ENCODE results near the gene NARS2.
A peak's percentile ranks its signal among the peaks of the same experiment; 100 is the strongest.
"Not testable (repeated sequence)": the region's sequence is repeated elsewhere in the genome, so short reads cannot be mapped to it uniquely, and the experiment has no call there.

The NARS2 gene

GRCh38 chr11:78573271-78573670, 1.4 kb downstream of the NARS2 start:
- TF ChIP-seq, protein P1, sequence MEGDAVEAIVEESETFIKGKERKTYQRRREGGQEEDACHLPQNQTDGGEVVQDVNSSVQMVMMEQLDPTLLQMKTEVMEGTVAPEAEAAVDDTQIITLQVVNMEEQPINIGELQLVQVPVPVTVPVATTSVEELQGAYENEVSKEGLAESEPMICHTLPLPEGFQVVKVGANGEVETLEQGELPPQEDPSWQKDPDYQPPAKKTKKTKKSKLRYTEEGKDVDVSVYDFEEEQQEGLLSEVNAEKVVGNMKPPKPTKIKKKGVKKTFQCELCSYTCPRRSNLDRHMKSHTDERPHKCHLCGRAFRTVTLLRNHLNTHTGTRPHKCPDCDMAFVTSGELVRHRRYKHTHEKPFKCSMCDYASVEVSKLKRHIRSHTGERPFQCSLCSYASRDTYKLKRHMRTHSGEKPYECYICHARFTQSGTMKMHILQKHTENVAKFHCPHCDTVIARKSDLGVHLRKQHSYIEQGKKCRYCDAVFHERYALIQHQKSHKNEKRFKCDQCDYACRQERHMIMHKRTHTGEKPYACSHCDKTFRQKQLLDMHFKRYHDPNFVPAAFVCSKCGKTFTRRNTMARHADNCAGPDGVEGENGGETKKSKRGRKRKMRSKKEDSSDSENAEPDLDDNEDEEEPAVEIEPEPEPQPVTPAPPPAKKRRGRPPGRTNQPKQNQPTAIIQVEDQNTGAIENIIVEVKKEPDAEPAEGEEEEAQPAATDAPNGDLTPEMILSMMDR (IDR thresholded peaks at IDR 0.05), result no peak
- Histone ChIP-seq H3K9me3 (no peaks in the 10 kb centered on the region), H3K36me3 (no peaks in the 10 kb centered on the region), H3K27me3 (peaks cover 5% of the 10 kb centered on the region), H3K4me3 (ENCODE audit: low read depth in 1 of 2, low read length in 1 of 2) (peak overlapping the region in 1 of 2 experiments; percentile 95), H3K4me1 (ENCODE audit: control insufficient read depth in 1 of 2, insufficient read depth in 1 of 2, low read depth in 1 of 2, low read length in 1 of 2) (peaks cover 36 to 40% of the 10 kb centered on the region in 2 experiments), H3K27ac (no peak overlapping the region)

GRCh38 chr11:78572394-78572793, 2.3 kb downstream of the NARS2 start:
- no peak overlapping the region for H3K27ac ChIP-seq
- H3K27me3 ChIP-seq, result peaks cover 5% of the 10 kb centered on the region
- no peak overlapping the region for H3K4me3 ChIP-seq (ENCODE audit: low read depth in 1 of 2, low read length in 1 of 2)
- H3K36me3 ChIP-seq, result no peaks in the 10 kb centered on the region
- TF ChIP-seq, protein P1 (IDR thresholded peaks at IDR 0.05), result no peak
- no peaks in the 10 kb centered on the region for H3K9me3 ChIP-seq
- H3K4me1 ChIP-seq (ENCODE audit: control insufficient read depth in 1 of 2, insufficient read depth in 1 of 2, low read depth in 1 of 2, low read length in 1 of 2), result peaks cover 36 to 40% of the 10 kb centered on the region in 2 experiments

GRCh38 chr11:78570031-78570430, 4.6 kb downstream of the NARS2 start:
- H3K27ac ChIP-seq, result no peak overlapping the region
- H3K9me3 ChIP-seq, result no peaks in the 10 kb centered on the region
- peaks cover 5% of the 10 kb centered on the region for H3K27me3 ChIP-seq
- no peak overlapping the region for H3K4me3 ChIP-seq (ENCODE audit: low read depth in 1 of 2, low read length in 1 of 2)
- no peaks in the 10 kb centered on the region for H3K36me3 ChIP-seq
- peaks cover 26 to 27% of the 10 kb centered on the region in 2 experiments for H3K4me1 ChIP-seq (ENCODE audit: control insufficient read depth in 1 of 2, insufficient read depth in 1 of 2, low read depth in 1 of 2, low read length in 1 of 2)
- TF ChIP-seq, protein P1 (IDR thresholded peaks at IDR 0.05), result no peak

- H3K27me3 ChIP-seq, result no peaks in the 10 kb centered on the region
- no peaks in the 10 kb centered on the region for H3K9me3 ChIP-seq
- peaks cover 3 to 6% of the 10 kb centered on the region in 2 experiments for H3K4me1 ChIP-seq (ENCODE audit: control insufficient read depth in 1 of 2, insufficient read depth in 1 of 2, low read depth in 1 of 2, low read length in 1 of 2)
- H3K27ac ChIP-seq, result no peak overlapping the region
- TF ChIP-seq, protein P1 (IDR thresholded peaks at IDR 0.05), result no peak
- no peaks in the 10 kb centered on the region for H3K36me3 ChIP-seq
- no peak overlapping the region for H3K4me3 ChIP-seq (ENCODE audit: low read depth in 1 of 2, low read length in 1 of 2)
These were observed 7.5 kb downstream of the NARS2 start for GRCh38 chr11:78567209-78567608.

GRCh38 chr11:78564490-78565467, 9.9 kb downstream of the NARS2 start:
- H3K9me3 ChIP-seq, result no peaks in the 10 kb centered on the region
- H3K36me3 ChIP-seq, result no peaks in the 10 kb centered on the region
- TF ChIP-seq, protein P1 (IDR thresholded peaks at IDR 0.05), result peak; percentile 73
- H3K27ac ChIP-seq, result no peak overlapping the region
- H3K4me1 ChIP-seq (ENCODE audit: control insufficient read depth in 1 of 2, insufficient read depth in 1 of 2, low read depth in 1 of 2, low read length in 1 of 2), result peaks cover 8 to 13% of the 10 kb centered on the region in 2 experiments
- no peak overlapping the region for H3K4me3 ChIP-seq (ENCODE audit: low read depth in 1 of 2, low read length in 1 of 2)
- no peaks in the 10 kb centered on the region for H3K27me3 ChIP-seq

- H3K9me3 ChIP-seq; H3K36me3 ChIP-seq; H3K4me3 ChIP-seq (ENCODE audit: low read depth in 1 of 2, low read length in 1 of 2); H3K27me3 ChIP-seq; H3K27ac ChIP-seq: not testable (repeated sequence)
- H3K4me1 ChIP-seq (ENCODE audit: control insufficient read depth in 1 of 2, insufficient read depth in 1 of 2, low read depth in 1 of 2, low read length in 1 of 2), result peaks cover 8 to 13% of the 10 kb centered on the region in 2 experiments
These were observed 10.6 kb downstream of the NARS2 start for GRCh38 chr11:78564037-78564436.

GRCh38 chr11:78563090-78563489, 11.6 kb downstream of the NARS2 start:
- H3K4me1 ChIP-seq (ENCODE audit: control insufficient read depth in 1 of 2, insufficient read depth in 1 of 2, low read depth in 1 of 2, low read length in 1 of 2), result peaks cover 8 to 13% of the 10 kb centered on the region in 2 experiments
- H3K27me3 ChIP-seq; H3K4me3 ChIP-seq (ENCODE audit: low read depth in 1 of 2, low read length in 1 of 2); H3K9me3 ChIP-seq; H3K36me3 ChIP-seq; H3K27ac ChIP-seq: not testable (repeated sequence)
